H1 (cell line): ENCODE results near the gene FHAD1. TPM values are rescaled to one million over a fixed set of nuclear protein-coding genes. Genes with fewer than 3 reads are reported as not detected.

Experiments
- CTCF ChIA-PET: fragments of 300-600 bp; sonication (Branson Sonifier 250); formaldehyde crosslinking; loops from one replicate; lab custom pipeline; 2021; ENCODE audit not compliant: partially characterized antibody; lab: Charles Lee
- POLR2A ChIA-PET: fragments of 300-600 bp; sonication (Branson Sonifier 250); formaldehyde crosslinking; loops from one replicate; lab custom pipeline; 2021; ENCODE audit warnings: inconsistent platforms; ENCODE audit not compliant: partially characterized antibody; lab: Charles Lee
- DNase-seq, 2 experiments: peaks; one replicate each; pipeline versions ENCODE4 v3.0.0 to v3.0.0-alpha.2; 2010 to 2022; ENCODE audit warnings: low spot score in 2 of 2, low read depth in 1 of 2, mixed read lengths in 1 of 2
- FAIRE-seq: peaks from 2 replicates; lab custom pipeline; 2011; peaks lifted over from hg19 to GRCh38; lab: Jason Lieb, UNC
- H2AFZ ChIP-seq: 2 replicates; pipeline ENCODE4 v1.8.1; 2012; ENCODE audit warnings: low read length, inconsistent platforms
- H2AK5ac ChIP-seq: 2 replicates; pipeline ENCODE4 v1.6.1; 2013; ENCODE audit warnings: low read depth, low read length
- H2BK120ac ChIP-seq: replicated peaks from 2 replicates; pipeline ENCODE3; 2013; ENCODE audit warnings: low read depth, low read length, inconsistent platforms
- H2BK12ac ChIP-seq: 2 replicates; pipeline ENCODE4 v1.6.1; 2013; ENCODE audit warnings: low read depth, low read length
- H2BK15ac ChIP-seq: 2 replicates; pipeline ENCODE4 v1.6.1; 2013; ENCODE audit warnings: low read length
- H2BK20ac ChIP-seq: 2 replicates; pipeline ENCODE4 v1.6.1; 2013; ENCODE audit warnings: low read length
- H2BK5ac ChIP-seq: 2 replicates; pipeline ENCODE4 v1.6.1; 2013; ENCODE audit warnings: low read depth, low read length
- H3K14ac ChIP-seq: 2 replicates; pipeline ENCODE4 v1.6.1; 2013; ENCODE audit warnings: inconsistent platforms; ENCODE audit not compliant: insufficient read length
- H3K18ac ChIP-seq: 2 replicates; pipeline ENCODE4 v1.6.1; 2013; ENCODE audit warnings: low read length; ENCODE audit errors: extremely low read depth
- H3K23ac ChIP-seq: 2 replicates; pipeline ENCODE4 v1.6.1; 2013; ENCODE audit warnings: inconsistent platforms; ENCODE audit not compliant: insufficient read length
- H3K23me2 ChIP-seq: 2 replicates; pipeline ENCODE4 v1.6.1; 2013; ENCODE audit warnings: low read depth, low read length
- H3K27ac ChIP-seq: 2 replicates; pipeline ENCODE4 v1.6.1; 2011; ENCODE audit warnings: low read depth, low read length, inconsistent platforms
- H3K27me3 ChIP-seq, 4 experiments: replicated peaks in 1 of 4; 1 replicate in 1 of 4; 2 replicates in 3 of 4; pipeline versions ENCODE4 v1.6.1 to v1.8.1; 2011 to 2013; ENCODE audit warnings: low read length in 3 of 4, mild to moderate bottlenecking in 3 of 4, inconsistent platforms in 2 of 4, mixed read lengths in 2 of 4, moderate library complexity in 1 of 4; ENCODE audit not compliant: control insufficient read depth in 3 of 4, insufficient read depth in 3 of 4; ENCODE audit errors: extremely low read depth in 1 of 4
- H3K36me3 ChIP-seq, 4 experiments: 2 replicates each; pipeline versions ENCODE4 v1.6.1 to v1.8.1; 2011 to 2013; ENCODE audit warnings: mild to moderate bottlenecking in 4 of 4, low read length in 3 of 4, moderate library complexity in 2 of 4, control low read depth in 1 of 4, inconsistent platforms in 1 of 4; ENCODE audit not compliant: insufficient read depth in 4 of 4, control insufficient read depth in 2 of 4
- H3K4ac ChIP-seq: replicated peaks from 2 replicates; pipeline ENCODE3; 2013; ENCODE audit warnings: low read length, low read depth, mixed read lengths, inconsistent platforms; ENCODE audit not compliant: insufficient read length
- H3K4me1 ChIP-seq, 4 experiments: replicated peaks in 1 of 4; 1 replicate in 1 of 4; 2 replicates in 3 of 4; pipeline versions ENCODE4 v1.6.1 to v1.8.1; 2011 to 2013; ENCODE audit warnings: low read length in 3 of 4, inconsistent platforms in 2 of 4, mixed read lengths in 1 of 4; ENCODE audit not compliant: insufficient read depth in 4 of 4, control insufficient read depth in 3 of 4
- H3K4me2 ChIP-seq, 2 experiments: 2 replicates each; pipeline versions ENCODE4 v1.6.1 to v1.8.1; 2011 to 2013; ENCODE audit warnings: low read depth in 2 of 2, low read length in 2 of 2, control low read depth in 1 of 2, inconsistent platforms in 1 of 2, mild to moderate bottlenecking in 1 of 2; ENCODE audit not compliant: insufficient read depth in 1 of 2
- H3K4me3 ChIP-seq, 4 experiments: fragments of 200-600, 300-600 bp in 1 of 4; sonication (generic), shearing (Covaris generic), sonication (Bioruptor Twin) in 1 of 4; 2 replicates each; pipeline versions ENCODE4 v1.5.1 to v1.8.1; 2011 to 2016; ENCODE audit warnings: low read length in 4 of 4, low read depth in 3 of 4, control low read depth in 2 of 4, inconsistent platforms in 2 of 4, mild to moderate bottlenecking in 2 of 4, mixed read lengths in 1 of 4, moderate library complexity in 1 of 4; ENCODE audit not compliant: insufficient read depth in 2 of 4; ENCODE audit errors: extremely low read depth in 1 of 4
- H3K56ac ChIP-seq: replicated peaks from 2 replicates; pipeline ENCODE3; 2013; ENCODE audit warnings: low read depth, mild to moderate bottlenecking, mixed read lengths, low read length, inconsistent platforms; ENCODE audit not compliant: insufficient read length
- H3K79me1 ChIP-seq: 2 replicates; pipeline ENCODE4 v1.6.1; 2013; ENCODE audit warnings: low read depth, low read length, control low read depth
- H3K79me2 ChIP-seq, 2 experiments: 2 replicates each; pipeline versions ENCODE4 v1.6.1 to v1.8.1; 2012 to 2013; ENCODE audit warnings: low read length in 2 of 2, mild to moderate bottlenecking in 2 of 2, inconsistent platforms in 1 of 2; ENCODE audit not compliant: insufficient read depth in 2 of 2, control insufficient read depth in 1 of 2
- H3K9ac ChIP-seq, 4 experiments: replicated peaks in 1 of 4; 1 replicate in 1 of 4; 2 replicates in 3 of 4; pipeline versions ENCODE4 v1.6.1 to v1.8.1; 2011 to 2013; ENCODE audit warnings: low read depth in 3 of 4, low read length in 3 of 4, control low read depth in 2 of 4, mild to moderate bottlenecking in 2 of 4, moderate library complexity in 2 of 4, inconsistent platforms in 1 of 4; ENCODE audit errors: extremely low read depth in 1 of 4
- H3K9me3 ChIP-seq, 2 experiments: 2 replicates each; pipeline versions ENCODE4 v1.6.1 to v1.8.1; 2012 to 2013; ENCODE audit warnings: mild to moderate bottlenecking in 2 of 2, moderate library complexity in 2 of 2, control low read depth in 1 of 2, inconsistent platforms in 1 of 2, low read depth in 1 of 2, low read length in 1 of 2, mixed read lengths in 1 of 2; ENCODE audit not compliant: insufficient read depth in 2 of 2
- H4K20me1 ChIP-seq, 2 experiments: replicated peaks in 1 of 2; 2 replicates each; pipeline versions ENCODE3 to v1.8.1; 2011 to 2013; ENCODE audit warnings: inconsistent platforms in 2 of 2, low read length in 2 of 2, mild to moderate bottlenecking in 1 of 2; ENCODE audit not compliant: insufficient read depth in 2 of 2, control insufficient read depth in 1 of 2
- H4K5ac ChIP-seq: 2 replicates; pipeline ENCODE4 v1.6.1; 2013; ENCODE audit warnings: low read length, low read depth, mixed read lengths, inconsistent platforms; ENCODE audit not compliant: insufficient read length
- H4K8ac ChIP-seq: 2 replicates; pipeline ENCODE4 v1.8.0; 2013; ENCODE audit warnings: mild to moderate bottlenecking, moderate library complexity, low read length, inconsistent platforms; ENCODE audit not compliant: insufficient read depth; ENCODE audit errors: extremely low read depth
- H4K91ac ChIP-seq: replicated peaks from 2 replicates; pipeline ENCODE3; 2013; ENCODE audit warnings: low read length, mixed read lengths, inconsistent platforms; ENCODE audit not compliant: insufficient read length
- CBX8 ChIP-seq: fragments of 300-800, 300-1000 bp; sonication (generic); IDR thresholded peaks from 2 replicates; pipeline ENCODE4 v1.7.1; 2016; ENCODE audit warnings: low read depth, low read length, borderline replicate concordance
- CTCF ChIP-seq, 3 experiments: IDR thresholded peaks; 1 replicate in 2 of 3; 2 replicates in 1 of 3; pipeline versions ENCODE4 v1.5.1 to v1.6.1; 2011; ENCODE audit warnings: low read length in 3 of 3, mild to moderate bottlenecking in 3 of 3, inconsistent platforms in 2 of 3, low read depth in 1 of 3, moderate library complexity in 1 of 3; ENCODE audit not compliant: insufficient read depth in 1 of 3; ENCODE audit errors: control extremely low read depth in 1 of 3
- EP300 ChIP-seq, 2 experiments: IDR thresholded peaks; 1 replicate in 1 of 2; 2 replicates in 1 of 2; pipeline ENCODE4 v1.6.1; 2011 to 2012; ENCODE audit warnings: low read depth in 2 of 2, low read length in 2 of 2, mild to moderate bottlenecking in 2 of 2, borderline replicate concordance in 1 of 2, inconsistent platforms in 1 of 2, moderate library complexity in 1 of 2
- GTF2F1 ChIP-seq: IDR thresholded peaks from 2 replicates; pipeline ENCODE4 v1.6.1; 2012; ENCODE audit warnings: low read depth, low read length, improper control_type of control experiment, borderline replicate concordance
- HDAC2 ChIP-seq, 2 experiments: fragments of 300-600 bp in 1 of 2; sonication (generic) in 1 of 2; IDR thresholded peaks; 2 replicates each; pipeline ENCODE4 v1.6.1; 2011 to 2012; ENCODE audit warnings: low read depth in 2 of 2, low read length in 2 of 2, mild to moderate bottlenecking in 2 of 2, moderate library complexity in 2 of 2, borderline replicate concordance in 1 of 2, inconsistent platforms in 1 of 2
- JUN ChIP-seq: IDR thresholded peaks from 2 replicates; pipeline ENCODE4 v1.6.1; 2011; ENCODE audit warnings: low read depth, mild to moderate bottlenecking, improper control_type of control experiment, low read length
- KDM1A ChIP-seq: fragments of 200-600, 300-600 bp; sonication (generic); IDR thresholded peaks from 2 replicates; pipeline ENCODE4 v1.7.1; 2016; ENCODE audit warnings: mild to moderate bottlenecking, low read length, borderline replicate concordance
- MAX ChIP-seq: IDR thresholded peaks from 2 replicates; pipeline ENCODE4 v1.6.1; 2012; ENCODE audit warnings: inconsistent platforms
- TCF12 ChIP-seq: IDR thresholded peaks from 2 replicates; pipeline ENCODE4 v1.6.1; 2011; ENCODE audit warnings: low read depth, mild to moderate bottlenecking, low read length
- TEAD4 ChIP-seq: IDR thresholded peaks from 2 replicates; pipeline ENCODE4 v1.6.1; 2012; ENCODE audit warnings: low read depth, low read length, inconsistent platforms, mixed read lengths
- YY1 ChIP-seq: IDR thresholded peaks from 2 replicates; pipeline ENCODE4 v1.6.1; 2011; ENCODE audit warnings: low read depth, mild to moderate bottlenecking, low read length
- WGBS, 2 experiments: shearing (Covaris generic) in 1 of 2; methylation state at CpG; one replicate each; pipeline versions ENCODE4 v1.1.6 to v1.1.7; 2013 to 2015; ENCODE audit warnings: low lambda C conversion rate in 2 of 2, mixed read lengths in 2 of 2, inconsistent platforms in 1 of 2, low coverage in 1 of 2, missing lambda C conversion rate in 1 of 2; ENCODE audit not compliant: insufficient replicate concordance in 2 of 2, insufficient coverage in 1 of 2, insufficient read length in 1 of 2; ENCODE audit errors: extremely low coverage in 1 of 2, missing lambda C conversion rate in 1 of 2; 5-methylcytosine and 5-hydroxymethylcytosine counted together
- polyA plus RNA-seq, 7 experiments: library from polyadenylated mRNA; depleted of rRNA in 3 of 7; stranded (reverse) in 5 of 7; unstranded in 2 of 7; fragments of >200 nt in 5 of 7; fragments of 200-250 nt in 2 of 7; gene quantifications; 1 replicate in 5 of 7; 2 replicates in 1 of 7; 4 replicates in 1 of 7; pipeline versions ENCODE4 v1.2.1 to v1.2.3, GENCODE V29; 2011 to 2013; ENCODE audit warnings: missing spikeins in 2 of 7, mixed read lengths in 2 of 7
- total RNA-seq: library from RNA; stranded (reverse); fragmentation: NEBNext Ultra II Directional; extraction: Animal tissue kit (Norgen Biotek cat#: 25700); gene quantifications from 2 replicates; pipeline ENCODE4 v1.2.1, GENCODE V29; 2021

FHAD1 gene
- total and polyA plus RNA-seq, 2 of the 8 experiments (the other 6 are each of a cell fraction or from before 2014, with no cell fraction given), result 0.39 to 0.69 TPM

- H3K23ac ChIP-seq, result no peak overlapping the region
- no peak overlapping the region for H2BK20ac ChIP-seq
- no peak overlapping the region for H2AK5ac ChIP-seq
- H4K8ac ChIP-seq, result no peak overlapping the region
- no peaks in the 10 kb centered on the region for H3K9me3 ChIP-seq
- no peak overlapping the region for H2BK5ac ChIP-seq
- H3K18ac ChIP-seq, result no peak overlapping the region
- no peak overlapping the region for H2AFZ ChIP-seq
- H3K36me3 ChIP-seq, result no peaks in the 10 kb centered on the region
- ChIA-PET POLR2A (no interaction called here), CTCF (interaction anchor here (2.0 kb wide), 1 partner anchor 19 kb away, joined by 5 read pairs; no protein-coding TSS in a partner anchor)
- no peak overlapping the region for H2BK12ac ChIP-seq
- no peaks in the 10 kb centered on the region for H3K79me1 ChIP-seq
- H3K9ac ChIP-seq, result no peak overlapping the region
- no peak overlapping the region for H3K4ac ChIP-seq
- no peaks in the 10 kb centered on the region for H4K20me1 ChIP-seq
- no peak overlapping the region for H3K4me3 ChIP-seq
- H3K27ac ChIP-seq, result no peak overlapping the region
- H3K4me1 ChIP-seq, result no peaks in the 10 kb centered on the region
- no peak overlapping the region for H3K56ac ChIP-seq
- no peaks in the 10 kb centered on the region for H3K79me2 ChIP-seq
- H2BK15ac ChIP-seq, result no peak overlapping the region
- H3K14ac ChIP-seq, result no peak overlapping the region
- FAIRE-seq (no peak), DNase-seq (no peak)
- no peak overlapping the region for H4K91ac ChIP-seq
- no peak overlapping the region for H4K5ac ChIP-seq
- 85% methylated on average over 4 of the region's 4 CpGs; no CpG with 5 or more reads in 1 of the 2 experiments for WGBS, 2 experiments
- no peaks in the 10 kb centered on the region for H3K27me3 ChIP-seq
- peaks cover 1% of the 10 kb centered on the region; the same call in 1 of the 2 replicates for H3K23me2 ChIP-seq
- H3K4me2 ChIP-seq, result no peak overlapping the region
- no peak overlapping the region for H2BK120ac ChIP-seq
- TF ChIP-seq EP300 (IDR thresholded peaks at IDR 0.05; ENCODE audit: borderline replicate concordance in 1 of 2, low read depth in 2 of 2, low read length in 2 of 2) (no peak), CTCF (IDR thresholded peaks at IDR 0.05; ENCODE audit: control extremely low read depth in 1 of 3, insufficient read depth in 1 of 3, low read depth in 1 of 3, low read length in 3 of 3) (no peak), GTF2F1 (no peak), YY1 (no peak), MAX (no peak), JUN (no peak), TCF12 (no peak), KDM1A (no peak), CBX8 (no peak), HDAC2 (IDR thresholded peaks at IDR 0.05; ENCODE audit: borderline replicate concordance in 1 of 2, low read depth in 2 of 2, low read length in 2 of 2) (no peak), TEAD4 (no peak)
These were observed 39.4 kb downstream of the FHAD1 start for GRCh38 chr1:15286452-15286851.
